Measurements from ENCODE around the gene CA4.

CA4 gene

DNA sequence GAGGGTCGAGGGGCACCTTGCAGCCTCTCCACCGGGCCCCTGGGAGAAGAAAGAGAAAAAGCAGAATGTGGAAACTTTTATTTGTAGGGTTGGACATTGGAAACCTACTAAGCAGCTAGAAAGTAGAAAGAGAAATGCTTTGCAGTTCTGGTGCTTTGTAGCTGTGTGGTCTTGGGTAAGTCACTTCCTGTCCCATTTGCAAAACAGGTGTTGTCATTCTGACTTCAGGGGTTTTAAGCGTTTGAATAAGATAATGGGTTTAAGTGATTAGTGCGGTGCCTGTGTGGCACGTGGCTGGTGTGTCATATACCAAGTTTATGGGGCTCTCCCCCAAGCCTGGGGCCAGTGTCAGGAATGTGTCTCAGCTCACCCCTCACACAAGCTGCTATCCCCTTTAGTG, 1.6 kb downstream of the CA4 start:
- no peak overlapping the region for H3K4me3 ChIP-seq (ENCODE audit: low read depth, low read length)
- no peak for DNase-seq (ENCODE audit: low read depth)

DNA sequence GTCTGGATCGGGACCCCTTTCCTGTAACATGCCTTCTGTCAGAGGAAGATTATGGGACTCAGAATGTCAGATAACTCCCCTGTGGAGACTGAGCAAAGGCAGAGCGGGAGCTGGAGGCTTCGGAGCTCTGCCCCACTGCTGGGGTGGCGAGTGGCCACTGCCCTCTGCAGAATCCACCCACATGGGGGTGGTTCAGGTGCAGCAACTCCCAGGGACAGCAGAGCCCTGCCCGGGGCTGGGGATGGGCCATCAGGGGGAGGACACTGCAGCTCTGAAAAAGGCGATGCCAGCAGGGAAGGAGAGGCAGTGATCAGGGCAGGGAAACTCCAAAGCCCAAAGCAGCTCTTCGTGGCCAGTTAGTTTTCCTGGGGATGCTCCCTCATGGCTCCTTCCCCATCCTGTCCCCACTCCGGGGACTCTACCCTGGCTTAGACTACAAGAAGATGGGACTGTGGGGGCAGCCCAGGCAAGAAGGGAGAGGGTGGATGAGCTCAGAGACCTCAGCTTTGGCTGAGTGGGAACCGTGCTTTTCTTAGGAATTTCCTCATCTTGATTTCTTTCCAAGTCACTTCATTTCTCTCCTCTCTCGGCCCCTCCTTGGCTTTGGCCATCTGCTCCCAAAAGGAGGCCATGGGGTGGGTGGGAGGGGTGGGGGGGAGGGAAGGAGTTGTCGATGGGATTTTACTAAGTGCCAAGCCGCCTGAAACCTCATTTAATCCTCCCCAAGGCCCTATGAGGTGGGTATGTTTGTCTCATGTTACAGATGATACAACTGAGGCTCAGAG, 4.0 kb downstream of the CA4 start:
- H3K4me3 ChIP-seq (ENCODE audit: low read depth, low read length): no peak overlapping the region
- no peak for DNase-seq (ENCODE audit: low read depth)

DNA sequence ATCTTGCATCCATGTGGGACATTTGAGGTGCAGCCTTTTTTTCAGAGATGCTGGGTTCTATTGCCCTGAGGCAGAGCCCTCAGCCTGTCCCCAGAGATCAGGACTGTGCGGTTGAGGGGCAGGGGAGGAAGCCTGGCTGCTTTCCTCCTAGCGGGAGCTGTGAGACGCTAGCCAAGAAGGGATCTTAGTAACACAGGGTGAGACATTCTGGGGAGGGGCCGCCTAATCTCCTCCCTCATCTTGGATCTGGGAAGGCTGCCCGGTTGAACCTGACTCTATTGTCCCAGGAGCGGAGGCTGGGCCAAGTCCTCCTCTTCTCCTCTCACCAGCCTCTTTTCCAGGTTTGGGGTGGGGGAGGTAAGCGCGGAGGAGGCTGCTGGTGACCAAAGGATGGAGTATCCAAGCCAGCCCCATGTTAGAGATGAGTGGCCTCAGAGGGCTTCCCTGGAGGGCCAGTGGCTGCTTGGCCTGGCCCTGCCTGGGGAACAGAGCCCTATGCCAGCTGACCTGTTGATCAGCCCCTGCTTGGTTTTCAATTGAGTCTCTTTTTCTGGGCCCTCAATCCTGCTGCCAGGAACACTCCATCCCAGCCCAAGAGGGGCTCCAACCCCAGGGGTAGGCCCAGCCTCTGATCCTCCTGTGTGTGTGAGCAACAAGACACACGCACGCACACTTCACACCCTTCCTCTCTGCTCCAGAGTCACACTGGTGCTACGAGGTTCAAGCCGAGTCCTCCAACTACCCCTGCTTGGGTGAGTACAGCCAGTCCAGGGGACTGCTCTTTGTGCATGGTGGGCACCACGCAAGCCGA, 5.0 kb downstream of the CA4 start:
- no peak overlapping the region for H3K4me3 ChIP-seq (ENCODE audit: low read depth, low read length)
- peak; percentile 79 for DNase-seq (ENCODE audit: low read depth)

DNA sequence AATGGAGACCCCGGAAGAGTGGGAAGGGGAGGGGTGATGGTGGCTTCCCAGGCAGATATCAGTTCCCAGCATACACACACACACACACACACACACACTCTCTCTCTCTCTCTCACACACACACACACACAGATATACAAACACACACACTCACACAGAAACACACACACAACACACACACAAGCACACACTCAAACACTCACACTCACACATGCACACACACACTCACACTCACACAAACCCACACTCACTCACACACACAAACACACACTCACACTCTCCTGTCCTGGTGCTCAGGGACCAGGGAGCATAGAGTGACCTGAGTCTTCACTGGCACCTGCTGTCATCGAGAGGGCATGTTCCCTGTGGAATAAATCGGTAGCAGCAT, 5.6 kb downstream of the CA4 start:
- no peak for DNase-seq (ENCODE audit: low read depth)

DNA sequence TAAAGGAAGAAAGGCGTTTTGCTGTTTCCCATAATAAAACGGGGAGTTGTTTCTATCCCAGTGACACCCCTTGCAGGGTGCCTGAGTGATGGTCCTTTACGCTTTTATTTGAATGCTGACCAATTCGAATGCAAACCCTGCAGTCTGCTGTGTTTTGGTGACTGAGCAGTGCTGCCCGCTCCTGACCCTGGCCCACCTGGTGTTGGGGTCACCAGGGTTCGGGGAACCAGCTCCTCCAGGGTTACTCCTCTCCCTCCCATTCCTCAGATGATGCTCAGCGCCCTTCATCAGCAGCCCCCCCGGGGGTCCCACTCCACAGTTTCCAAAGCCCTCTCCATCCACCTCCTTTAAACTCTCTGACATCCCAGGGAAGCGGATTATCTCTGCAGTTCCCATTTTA, 6.0 kb downstream of the CA4 start:
- no peak overlapping the region for H3K4me3 ChIP-seq (ENCODE audit: low read depth, low read length)
- no peak for DNase-seq (ENCODE audit: low read depth)

More for the DNA sequence above, 5.6 kb downstream of the CA4 start:
- no peak overlapping the region for H3K4me3 ChIP-seq (ENCODE audit: low read depth, low read length)

DNA sequence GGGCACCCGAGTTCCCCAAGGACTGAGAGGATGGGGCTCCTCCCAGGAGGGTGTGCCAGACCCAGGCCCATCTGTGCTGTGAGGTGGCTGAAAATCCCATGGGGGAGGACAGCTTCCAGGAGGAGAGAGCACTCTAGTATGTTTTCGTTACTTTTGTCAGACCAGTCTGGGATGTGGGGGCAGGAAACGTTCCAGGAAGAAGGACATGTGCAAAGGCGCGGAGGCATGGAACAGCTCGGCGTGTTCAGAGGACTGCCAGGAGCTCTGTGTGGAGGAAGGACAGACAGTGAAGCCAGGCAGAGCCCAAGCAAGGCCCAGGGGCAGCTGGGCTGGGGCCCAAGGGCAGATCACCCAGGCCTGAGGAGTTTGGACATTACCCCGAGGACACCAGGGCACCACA, 7.0 kb downstream of the CA4 start:
- DNase-seq (ENCODE audit: low read depth): no peak
- H3K4me3 ChIP-seq (ENCODE audit: low read depth, low read length): no peak overlapping the region

DNA sequence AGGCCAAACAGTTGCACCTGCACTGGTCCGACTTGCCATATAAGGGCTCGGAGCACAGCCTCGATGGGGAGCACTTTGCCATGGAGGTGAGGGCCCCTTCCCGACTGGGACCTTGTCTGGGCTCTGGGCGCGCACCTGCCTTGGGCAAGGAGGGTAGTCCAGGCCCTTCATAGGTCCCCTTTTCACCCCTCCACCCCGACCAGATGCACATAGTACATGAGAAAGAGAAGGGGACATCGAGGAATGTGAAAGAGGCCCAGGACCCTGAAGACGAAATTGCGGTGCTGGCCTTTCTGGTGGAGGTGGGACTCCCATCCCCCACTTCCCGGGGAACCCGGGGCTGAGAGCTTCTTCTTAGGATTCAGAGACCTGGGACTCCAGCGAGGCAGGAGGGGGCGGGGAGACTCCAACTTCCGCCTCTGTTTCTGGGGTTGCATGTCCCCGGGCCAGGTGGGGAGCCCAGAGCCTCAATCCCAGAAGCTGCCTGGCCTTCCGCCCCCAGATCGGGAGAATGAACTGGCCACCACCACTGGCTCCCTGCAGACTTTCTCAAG, 7.8 kb downstream of the CA4 start:
- no peak overlapping the region for H3K4me3 ChIP-seq (ENCODE audit: low read depth, low read length)
- no peak for DNase-seq (ENCODE audit: low read depth)

DNA sequence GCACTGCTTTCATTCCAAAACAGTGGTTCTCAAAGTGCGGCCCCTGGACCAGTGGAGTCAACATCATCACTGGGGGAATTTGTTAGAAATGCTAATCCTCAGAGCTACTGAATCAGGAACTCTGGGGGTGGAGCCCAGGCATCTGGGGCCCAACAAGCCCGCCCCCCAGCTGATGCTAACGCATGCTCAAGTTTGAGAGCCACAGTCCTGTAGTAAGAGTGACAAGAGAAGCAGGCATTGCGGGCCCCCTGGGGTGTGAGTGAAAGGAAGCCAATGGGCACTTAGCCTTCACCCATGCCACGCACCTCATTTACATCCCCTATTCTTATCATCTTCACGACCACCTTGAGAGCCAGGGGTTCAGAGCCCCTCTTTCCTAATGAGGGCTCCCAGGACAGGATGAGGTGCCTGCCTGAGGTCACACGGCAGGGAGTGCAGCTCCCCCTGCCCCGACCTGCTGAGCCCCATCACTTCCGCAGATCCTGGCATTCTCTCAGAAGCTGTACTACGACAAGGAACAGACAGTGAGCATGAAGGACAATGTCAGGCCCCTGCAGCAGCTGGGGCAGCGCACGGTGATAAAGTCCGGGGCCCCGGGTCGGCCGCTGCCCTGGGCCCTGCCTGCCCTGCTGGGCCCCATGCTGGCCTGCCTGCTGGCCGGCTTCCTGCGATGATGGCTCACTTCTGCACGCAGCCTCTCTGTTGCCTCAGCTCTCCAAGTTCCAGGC, 9.1 kb downstream of the CA4 start:
- H3K4me3 ChIP-seq (ENCODE audit: low read depth, low read length): no peak overlapping the region
- no peak for DNase-seq (ENCODE audit: low read depth)

DNA sequence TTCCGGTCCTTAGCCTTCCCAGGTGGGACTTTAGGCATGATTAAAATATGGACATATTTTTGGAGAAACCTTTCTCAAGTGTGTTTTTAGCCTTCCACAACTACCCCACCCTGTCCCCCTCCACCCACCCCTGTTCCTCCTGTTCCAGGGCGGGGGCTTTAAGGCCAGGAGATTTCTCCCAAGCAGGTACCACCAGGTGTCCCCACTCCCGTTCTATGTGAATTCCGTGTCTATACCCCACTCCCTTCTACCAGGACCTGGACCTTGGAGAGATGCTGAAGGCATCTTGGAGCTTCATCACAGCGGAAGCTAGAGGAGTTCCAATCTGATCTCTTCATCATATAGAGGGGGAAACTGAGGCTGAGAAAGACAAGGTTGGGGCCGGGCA, 9.7 kb downstream of the CA4 start:
- H3K4me3 ChIP-seq (ENCODE audit: low read depth, low read length): no peak overlapping the region
- no peak for DNase-seq (ENCODE audit: low read depth)

DNA sequence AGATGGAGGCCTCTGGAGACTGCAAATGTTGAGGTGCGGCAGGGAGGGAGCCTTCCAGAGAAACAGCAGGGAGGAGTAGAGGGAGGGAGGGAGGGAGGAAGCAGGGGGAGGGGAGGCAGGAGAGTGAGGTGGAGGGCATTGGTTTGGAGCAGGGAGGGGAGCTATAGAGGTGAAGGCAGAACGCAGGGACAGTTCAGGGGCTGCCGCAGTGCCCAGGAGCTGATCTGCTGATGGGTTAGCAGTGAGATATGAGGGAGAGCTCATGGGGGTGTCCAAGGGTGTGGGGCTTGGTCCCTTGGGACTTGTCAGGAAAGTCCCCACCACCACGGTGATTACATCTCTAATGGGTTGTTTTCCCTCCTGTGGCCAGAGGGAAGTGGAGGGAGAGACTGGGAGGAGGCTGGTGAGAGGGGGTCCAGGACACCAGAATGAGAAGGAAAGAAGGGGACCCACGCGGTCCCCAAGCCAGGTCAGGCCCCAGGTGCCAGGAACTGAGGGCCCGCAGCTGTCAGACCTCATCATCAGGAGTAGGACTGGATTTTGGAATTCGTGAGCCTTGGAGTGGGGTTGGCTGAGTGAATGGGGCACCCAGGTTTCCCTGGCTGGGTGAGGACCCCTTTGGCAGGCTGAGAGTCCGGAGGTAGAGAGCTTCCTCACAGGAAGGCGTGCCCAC, 11.2 kb downstream of the CA4 start:
- no peak overlapping the region for H3K4me3 ChIP-seq (ENCODE audit: low read depth, low read length)
- DNase-seq (ENCODE audit: low read depth): no peak

DNA sequence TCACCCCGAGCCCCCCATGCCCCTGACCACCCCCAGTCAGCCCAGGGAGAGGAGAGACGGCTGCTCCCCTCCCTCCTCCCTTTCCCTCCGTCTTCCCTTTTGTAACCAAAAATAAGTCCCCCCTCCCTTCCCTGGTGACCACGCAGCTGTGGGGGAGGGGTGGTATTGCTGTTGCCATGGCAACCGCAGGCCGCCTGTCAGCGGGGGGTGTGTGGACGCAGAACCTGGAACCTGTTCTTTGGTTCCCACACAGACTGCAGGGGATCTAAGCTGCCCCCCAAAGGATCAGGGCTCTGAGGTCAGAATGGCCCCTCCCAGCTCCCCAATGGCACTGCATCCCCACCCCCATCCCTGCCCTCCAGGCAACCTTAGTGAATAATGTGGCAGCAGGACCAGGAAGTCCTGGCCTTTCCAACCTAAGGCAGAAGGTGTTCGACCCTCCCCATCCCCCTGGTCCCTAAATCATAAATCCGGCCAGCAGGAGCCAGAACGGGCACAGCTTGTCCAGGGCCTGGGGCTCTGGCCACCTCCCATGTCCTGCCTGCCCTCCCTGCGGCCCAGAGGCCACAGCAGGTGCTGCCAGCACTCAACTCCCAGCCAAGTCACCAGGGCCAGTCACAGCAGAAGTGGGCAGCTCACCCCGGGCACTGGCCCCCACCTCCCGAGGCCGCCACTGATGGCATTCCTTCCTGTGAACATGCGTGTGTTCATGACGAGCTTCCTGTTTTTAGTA, 12.0 kb downstream of the CA4 start:
- H3K4me3 ChIP-seq (ENCODE audit: low read depth, low read length): no peak overlapping the region
- no peak for DNase-seq (ENCODE audit: low read depth)

DNA sequence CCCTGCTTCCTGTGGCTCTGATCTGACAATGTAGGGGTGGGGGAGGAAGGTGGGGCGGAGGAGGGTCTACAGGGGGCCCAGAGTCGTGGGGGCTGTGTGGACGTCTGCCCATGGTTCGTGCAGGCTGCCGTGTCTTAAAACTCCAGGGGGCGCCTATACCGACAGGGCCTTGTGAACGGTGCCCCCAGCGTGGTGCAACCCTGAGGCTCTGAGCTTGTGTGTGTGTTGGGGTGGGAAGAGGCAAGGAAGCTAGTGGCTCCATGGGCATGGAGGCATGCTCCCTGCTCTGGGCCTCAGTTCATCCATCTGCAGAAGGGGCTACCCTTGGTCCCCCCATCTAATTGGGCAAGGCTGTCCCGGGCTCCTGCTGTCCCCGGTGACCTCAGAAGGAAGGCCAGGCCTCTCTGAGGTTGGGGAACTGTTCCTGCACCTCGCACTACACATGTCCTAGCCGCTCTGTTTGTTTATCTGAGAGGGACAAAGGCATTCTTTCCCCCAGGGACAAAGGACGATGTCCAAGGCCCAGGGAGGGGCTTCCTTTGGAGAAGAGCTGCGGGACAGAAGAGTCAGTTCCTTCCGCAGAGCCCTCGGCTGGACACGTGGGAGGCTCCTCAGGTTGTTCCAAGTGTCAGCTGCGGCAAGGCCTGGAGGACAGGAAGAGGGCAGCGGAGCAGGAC, 13.5 kb downstream of the CA4 start:
- DNase-seq (ENCODE audit: low read depth): no peak
- H3K4me3 ChIP-seq (ENCODE audit: low read depth, low read length): no peak overlapping the region

DNA sequence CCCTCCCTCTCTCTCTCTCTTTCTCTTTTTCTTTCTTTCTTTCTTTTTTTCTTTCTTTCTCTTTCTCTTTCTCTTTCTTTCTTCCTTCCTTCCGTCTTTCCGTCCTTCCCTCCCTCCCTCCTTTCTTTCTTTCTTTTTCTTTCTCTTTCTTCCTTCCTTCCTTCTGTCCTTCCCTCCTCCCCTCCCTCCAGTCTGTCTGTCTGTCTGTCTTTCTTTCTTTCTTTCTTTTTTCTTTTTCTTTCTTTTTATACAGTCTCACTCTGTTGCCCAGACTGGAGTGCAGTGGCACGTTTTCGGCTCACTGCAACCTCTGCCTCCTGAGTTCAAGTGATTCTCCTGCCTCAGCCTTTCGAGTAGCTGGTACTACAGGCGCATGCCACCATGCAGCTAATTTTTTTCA, 14.4 kb downstream of the CA4 start:
- no peak for DNase-seq (ENCODE audit: low read depth)
- no peak overlapping the region for H3K4me3 ChIP-seq (ENCODE audit: low read depth, low read length)

DNA sequence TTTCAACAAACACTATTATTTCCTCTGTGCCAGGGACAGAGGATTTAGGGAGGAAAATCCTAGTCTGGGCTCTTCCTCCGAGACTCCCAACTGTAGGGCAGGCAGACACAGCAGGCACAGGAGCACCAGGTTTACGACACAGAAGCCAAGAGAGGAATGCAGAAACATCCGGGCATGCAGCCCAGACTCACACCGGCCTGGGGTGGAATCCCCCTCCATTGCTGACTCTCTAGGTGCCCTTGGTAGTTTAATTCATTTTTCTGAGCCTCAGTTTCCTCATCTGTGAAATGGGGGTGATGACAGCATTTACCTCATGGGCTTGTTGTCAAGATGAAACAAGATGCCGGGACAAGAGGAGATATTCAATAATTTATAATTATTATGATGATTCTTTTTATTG, 14.9 kb downstream of the CA4 start:
- DNase-seq (ENCODE audit: low read depth): no peak
- H3K4me3 ChIP-seq (ENCODE audit: low read depth, low read length): no peak overlapping the region

DNA sequence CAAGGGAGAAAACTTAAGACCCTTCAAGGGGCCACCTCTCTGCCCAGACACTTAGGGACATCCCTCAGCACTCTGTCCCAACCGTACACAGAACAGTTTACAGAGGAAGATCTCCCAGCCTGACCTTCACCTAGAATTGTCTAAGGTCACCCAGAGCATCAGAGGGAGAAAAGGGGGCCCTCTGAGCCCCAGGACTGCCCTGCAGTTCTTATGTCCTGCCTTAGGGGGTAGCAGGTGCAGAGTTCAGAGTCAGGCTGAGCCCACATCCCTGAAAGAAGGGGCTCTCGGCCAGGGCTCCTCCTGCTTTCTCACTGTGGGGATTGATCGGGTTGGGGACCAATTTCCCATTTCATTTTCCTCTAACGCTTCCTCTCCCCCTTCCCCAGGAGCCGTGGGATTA, 15.4 kb downstream of the CA4 start:
- no peak for DNase-seq (ENCODE audit: low read depth)
- H3K4me3 ChIP-seq (ENCODE audit: low read depth, low read length): no peak overlapping the region

DNA sequence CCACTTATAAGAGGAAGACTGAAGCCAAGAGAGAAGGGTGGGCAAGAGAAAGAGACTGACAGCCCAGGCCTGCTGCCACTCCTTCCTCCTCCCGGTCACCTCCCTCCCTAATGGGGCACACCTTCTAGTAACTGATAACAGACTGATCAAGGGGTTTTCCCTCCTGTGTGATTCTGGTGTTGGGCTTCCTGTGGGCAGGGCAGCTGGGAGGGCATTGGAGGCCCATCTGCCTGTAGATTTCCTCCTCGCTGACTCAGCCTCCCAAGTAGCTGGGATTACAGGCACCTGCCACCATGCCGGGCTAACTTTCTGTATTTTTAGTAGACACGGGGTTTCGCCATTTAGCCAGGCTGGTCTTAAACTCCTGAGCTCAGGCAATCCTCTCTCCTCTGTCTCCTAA, 16.2 kb downstream of the CA4 start:
- no peak for DNase-seq (ENCODE audit: low read depth)
- no peak overlapping the region for H3K4me3 ChIP-seq (ENCODE audit: low read depth, low read length)

DNA sequence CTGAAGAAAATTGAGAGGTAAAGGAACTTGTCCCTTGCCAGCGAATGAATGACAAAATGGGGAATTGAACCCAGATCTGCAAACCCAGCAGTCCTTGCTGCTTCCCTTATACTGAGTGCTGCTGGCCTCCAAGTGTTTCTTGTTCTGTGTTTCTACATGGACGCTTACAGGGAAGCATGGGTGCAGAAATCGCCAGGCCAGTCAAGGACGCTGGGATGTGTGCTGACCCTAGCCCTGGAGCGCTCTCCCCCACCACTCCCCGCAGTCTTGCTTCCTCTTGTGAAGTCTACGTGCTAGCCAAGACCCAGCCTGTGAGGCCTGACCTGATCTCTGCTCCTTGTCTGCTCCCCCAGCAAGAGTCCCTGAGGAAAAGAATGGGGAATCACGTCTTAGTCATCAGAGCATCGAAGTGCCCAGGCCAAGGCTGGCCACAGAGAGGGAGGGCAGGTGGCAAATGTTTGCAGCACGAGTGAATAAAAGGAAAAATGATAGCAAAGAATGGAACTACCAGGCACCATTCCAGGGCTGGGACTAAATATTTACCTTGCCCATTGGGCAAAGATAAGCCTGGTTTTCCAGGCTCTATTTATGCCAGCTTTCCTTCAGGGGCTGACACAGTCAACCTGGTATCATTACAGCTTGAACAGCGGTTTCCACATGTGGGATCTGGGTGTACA, 17.4 kb downstream of the CA4 start:
- DNase-seq (ENCODE audit: low read depth): no peak
- H3K4me3 ChIP-seq (ENCODE audit: low read depth, low read length): no peak overlapping the region

DNA sequence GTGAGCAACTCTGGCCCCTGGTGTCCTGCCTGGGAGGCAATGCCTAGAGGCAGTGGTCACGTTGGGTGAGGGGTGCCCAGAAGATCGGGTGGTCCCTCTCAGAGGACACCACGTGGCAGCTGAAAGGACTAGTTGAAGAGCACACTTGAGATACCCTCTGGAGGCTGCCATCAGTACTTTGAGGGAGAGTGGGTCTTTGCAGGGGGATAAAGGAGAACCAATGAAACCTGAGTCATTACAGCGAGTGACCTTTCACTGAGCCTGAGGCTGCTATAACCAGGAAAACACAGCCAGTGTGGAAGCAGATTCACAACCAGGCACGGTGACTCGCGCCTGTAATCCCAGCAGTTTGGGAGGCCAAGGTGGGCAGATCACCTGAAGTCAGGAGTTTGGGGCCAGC, 18.9 kb downstream of the CA4 start:
- DNase-seq (ENCODE audit: low read depth): no peak
- H3K4me3 ChIP-seq (ENCODE audit: low read depth, low read length): no peak overlapping the region

Data from skeletal muscle cell (primary cell).